RPMI8226 (cell line): ENCODE measurements around the gene HTR3C.

Experiments used
- DNase-seq: peaks from one replicate; pipeline ENCODE4 v3.0.0-alpha.2; 2015

The HTR3C gene

GRCh38 chr3:184096811-184097383, 44.0 kb downstream of the HTR3C start, which contains the start of gene HTR3E:
HTR3E (plus strand) TSS chr3:184097064; CDS start chr3:184097530, 466 bp downstream.
- DNase-seq, result no peak

DNA sequence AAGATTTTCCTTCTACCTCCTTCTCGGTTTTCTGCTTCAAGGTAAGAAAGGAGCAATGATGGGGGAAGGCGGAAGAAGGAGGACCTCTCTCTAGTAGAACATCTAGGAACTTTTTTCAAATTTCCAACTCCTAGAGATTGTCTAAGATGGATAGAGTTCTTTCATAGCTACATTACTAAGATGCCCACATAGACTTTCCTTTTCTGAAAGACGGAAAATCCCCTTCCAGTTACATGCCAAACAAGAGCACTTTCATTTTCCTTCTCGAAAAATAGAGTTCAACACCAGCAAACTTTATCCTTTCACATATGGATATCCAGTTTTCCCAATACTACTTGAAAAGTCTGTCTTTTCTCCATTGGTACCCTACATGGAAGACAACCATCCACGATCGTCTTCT, 44.7 kb downstream of the HTR3C start:
- no peak for DNase-seq

- DNase-seq, result no peak
These were observed 47.2 kb downstream of the HTR3C start for GRCh38 chr3:184099806-184100686.
